Trophoblast cell (in vitro differentiated cells and primary cell): ENCODE results near the gene MAP2K7.
A peak's percentile ranks its signal among the peaks of the same experiment; 100 is the strongest.

Experiments used
- DNase-seq, 2 donors: peaks; one replicate each; pipeline ENCODE4 v3.0.0-alpha.2; 2016
- H2AFZ ChIP-seq: 2 replicates; pipeline ENCODE4 v1.6.1; 2013; ENCODE audit warnings: low read length, moderate library complexity, mild to moderate bottlenecking; ENCODE audit not compliant: insufficient read depth, poor library complexity
- H2AK5ac ChIP-seq: 2 replicates; pipeline ENCODE4 v1.6.1; 2013; ENCODE audit warnings: mild to moderate bottlenecking, low read length
- H2BK120ac ChIP-seq: 2 replicates; pipeline ENCODE4 v1.6.1; 2013; ENCODE audit warnings: low read length, mild to moderate bottlenecking, moderate library complexity; ENCODE audit not compliant: insufficient read depth, poor library complexity
- H2BK12ac ChIP-seq: 2 replicates; pipeline ENCODE4 v1.6.1; 2013; ENCODE audit warnings: mild to moderate bottlenecking, low read length, moderate library complexity
- H2BK5ac ChIP-seq: 2 replicates; pipeline ENCODE4 v1.6.1; 2013; ENCODE audit warnings: low read length, low read depth, moderate library complexity, mild to moderate bottlenecking; ENCODE audit not compliant: poor library complexity
- H3K14ac ChIP-seq: 2 replicates; pipeline ENCODE4 v1.6.1; 2013; ENCODE audit warnings: mild to moderate bottlenecking, low read length
- H3K18ac ChIP-seq: 2 replicates; pipeline ENCODE4 v1.6.1; 2013; ENCODE audit warnings: mild to moderate bottlenecking, low read length
- H3K23ac ChIP-seq: 2 replicates; pipeline ENCODE4 v1.6.1; 2013; ENCODE audit warnings: low read length
- H3K27ac ChIP-seq: 2 replicates; pipeline ENCODE4 v1.5.1; 2013; ENCODE audit warnings: low read depth, mild to moderate bottlenecking, inconsistent platforms, low read length, moderate library complexity
- H3K27me3 ChIP-seq: 2 replicates; pipeline ENCODE4 v1.6.1; 2013; ENCODE audit warnings: inconsistent platforms, mild to moderate bottlenecking, low read length, moderate library complexity; ENCODE audit not compliant: insufficient read depth
- H3K36me3 ChIP-seq, 2 experiments: 1 replicate in 1 of 2; 2 replicates in 1 of 2; pipeline ENCODE4 v1.6.1; 2013; ENCODE audit warnings: low read length in 2 of 2, mild to moderate bottlenecking in 2 of 2, moderate library complexity in 1 of 2; ENCODE audit not compliant: insufficient read depth in 2 of 2, control insufficient read depth in 1 of 2
- H3K4ac ChIP-seq: 2 replicates; pipeline ENCODE4 v1.6.1; 2013; ENCODE audit warnings: low read depth, mild to moderate bottlenecking, low read length, moderate library complexity
- H3K4me1 ChIP-seq, 2 experiments: 1 replicate in 1 of 2; 2 replicates in 1 of 2; pipeline ENCODE4 v1.6.1; 2013; ENCODE audit warnings: low read length in 2 of 2, mild to moderate bottlenecking in 2 of 2, moderate library complexity in 1 of 2; ENCODE audit not compliant: insufficient read depth in 2 of 2, control insufficient read depth in 1 of 2
- H3K4me2 ChIP-seq: 2 replicates; pipeline ENCODE4 v1.6.1; 2013; ENCODE audit warnings: inconsistent platforms, mild to moderate bottlenecking, low read length, moderate library complexity
- H3K4me3 ChIP-seq: 2 replicates; pipeline ENCODE4 v1.5.1; 2013; ENCODE audit warnings: mild to moderate bottlenecking, low read depth, low read length, inconsistent platforms
- H3K79me1 ChIP-seq: one replicate; pipeline ENCODE4 v1.6.1; 2013; ENCODE audit warnings: low read length
- H3K79me2 ChIP-seq: 2 replicates; pipeline ENCODE4 v1.6.1; 2013; ENCODE audit warnings: low read length, mild to moderate bottlenecking; ENCODE audit not compliant: control insufficient read depth, insufficient read depth, poor library complexity
- H3K9ac ChIP-seq: 2 replicates; pipeline ENCODE4 v1.6.1; 2013; ENCODE audit warnings: mild to moderate bottlenecking, low read length
- H3K9me3 ChIP-seq: 2 replicates; pipeline ENCODE4 v1.6.1; 2013; ENCODE audit warnings: low read depth, mild to moderate bottlenecking, control low read depth, inconsistent platforms, low read length; ENCODE audit not compliant: insufficient read depth
- H4K12ac ChIP-seq: 2 replicates; pipeline ENCODE4 v1.6.1; 2013; ENCODE audit warnings: low read depth, mild to moderate bottlenecking, low read length, moderate library complexity
- H4K8ac ChIP-seq: 2 replicates; pipeline ENCODE4 v1.6.1; 2013; ENCODE audit warnings: low read depth, mild to moderate bottlenecking, low read length, moderate library complexity
- H4K91ac ChIP-seq: one replicate; pipeline ENCODE4 v1.6.1; 2013; ENCODE audit warnings: low read depth, mild to moderate bottlenecking, low read length, moderate library complexity
- WGBS: extraction: QIAGEN DNeasy Blood & Tissue Kit; methylation state at CpG from one replicate; pipeline ENCODE4 v1.1.7; 2013; ENCODE audit warnings: missing lambda C conversion rate; ENCODE audit not compliant: insufficient read length, insufficient coverage; ENCODE audit errors: extremely low coverage; 5-methylcytosine and 5-hydroxymethylcytosine counted together

Gene MAP2K7

DNA sequence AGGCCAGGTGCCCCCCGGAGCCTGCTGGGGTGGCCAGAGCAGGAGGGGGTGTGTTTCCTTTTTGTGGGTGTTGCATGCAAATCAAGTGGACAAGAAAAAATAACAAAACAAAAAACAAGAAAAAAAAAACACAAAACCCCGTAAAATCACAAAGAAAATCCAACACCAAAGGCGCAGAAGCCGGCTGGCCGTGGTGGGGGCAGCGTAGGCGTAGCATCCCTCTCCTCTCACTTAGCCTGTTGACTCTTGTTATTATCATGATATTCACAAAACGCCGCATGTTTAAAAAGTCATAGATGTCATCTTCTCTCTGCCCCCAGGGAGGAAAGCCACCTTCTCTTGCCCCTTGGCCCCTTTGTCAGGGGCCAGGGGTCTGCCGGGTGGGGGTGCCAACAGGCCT is 10.0 kb downstream of the MAP2K7 start:
- Histone ChIP-seq H2AFZ (no peak overlapping the region), H3K4me3 (no peak overlapping the region)
- no CpG with 5 or more reads among the region's 10 CpGs for WGBS

GRCh38 chr19:7914099-7914498 is 10.4 kb downstream of the MAP2K7 start:
- Histone ChIP-seq H3K4me2 (no peak overlapping the region), H4K91ac (no peak overlapping the region), H3K4me1 (peaks cover 11 to 14% of the 10 kb centered on the region in 2 experiments), H3K4ac (no peak overlapping the region), H4K8ac (no peak overlapping the region), H2AK5ac (no peak overlapping the region), H3K4me3 (no peak overlapping the region), H3K23ac (no peak overlapping the region), H3K27me3 (peaks cover 31% of the 10 kb centered on the region), H3K36me3 (peaks cover 35 to 39% of the 10 kb centered on the region in 2 experiments), H3K79me2 (no peaks in the 10 kb centered on the region), H3K27ac (no peak overlapping the region), H2AFZ (no peak overlapping the region), H3K9ac (no peak overlapping the region), H2BK120ac (no peak overlapping the region), H4K12ac (no peak overlapping the region), H3K9me3 (peaks cover 7% of the 10 kb centered on the region), H2BK5ac (no peak overlapping the region), H3K14ac (no peak overlapping the region), H2BK12ac (no peak overlapping the region), H3K18ac (no peak overlapping the region), H3K79me1 (no peaks in the 10 kb centered on the region)
- WGBS = no CpG with 5 or more reads among the region's 12 CpGs
- DNase-seq = no peak

More for the DNA sequence above, 10.0 kb downstream of the MAP2K7 start:
- H3K23ac ChIP-seq = no peak overlapping the region
- no peak overlapping the region for H3K14ac ChIP-seq
- peaks cover 6% of the 10 kb centered on the region for H3K9me3 ChIP-seq
- H2BK12ac ChIP-seq = no peak overlapping the region
- no peaks in the 10 kb centered on the region for H3K79me2 ChIP-seq
- H3K9ac ChIP-seq = no peak overlapping the region
- peaks cover 11 to 14% of the 10 kb centered on the region in 2 experiments for H3K4me1 ChIP-seq
- H3K79me1 ChIP-seq = no peaks in the 10 kb centered on the region
- no peak overlapping the region for H2AK5ac ChIP-seq
- H4K8ac ChIP-seq = no peak overlapping the region
- no peak overlapping the region for H3K4me2 ChIP-seq
- H2BK5ac ChIP-seq = no peak overlapping the region
- H4K91ac ChIP-seq = no peak overlapping the region
- no peak overlapping the region for H3K4ac ChIP-seq
- H3K27ac ChIP-seq = no peak overlapping the region
- no peak for DNase-seq
- H3K27me3 ChIP-seq = peaks cover 31% of the 10 kb centered on the region
- no peak overlapping the region for H2BK120ac ChIP-seq
- H3K36me3 ChIP-seq = peaks cover 36 to 41% of the 10 kb centered on the region in 2 experiments
- no peak overlapping the region for H3K18ac ChIP-seq
- no peak overlapping the region for H4K12ac ChIP-seq

GRCh38 chr19:7914598-7915045 is 10.9 kb downstream of the MAP2K7 start, which contains the start of gene TGFBR3L:
Gene TGFBR3L (plus strand): TSS chr19:7914830.
- H2AK5ac ChIP-seq = no peak within 1 kb of the TSS
- H3K18ac ChIP-seq = no peak within 1 kb of the TSS
- DNase-seq = no peak
- peaks cover 7% of the 10 kb centered on the region for H3K9me3 ChIP-seq
- peaks cover 31% of the 10 kb centered on the region for H3K27me3 ChIP-seq
- H3K79me2 ChIP-seq = no peaks in the 10 kb centered on the region
- H3K27ac ChIP-seq = no peak within 1 kb of the TSS
- H2BK5ac ChIP-seq = no peak within 1 kb of the TSS
- H2AFZ ChIP-seq = no peak within 1 kb of the TSS
- H3K14ac ChIP-seq = no peak within 1 kb of the TSS
- H3K4me1 ChIP-seq = peaks cover 13 to 16% of the 10 kb centered on the region in 2 experiments
- no peaks in the 10 kb centered on the region for H3K79me1 ChIP-seq
- no peak within 1 kb of the TSS for H2BK12ac ChIP-seq
- no peak within 1 kb of the TSS for H3K9ac ChIP-seq
- H4K8ac ChIP-seq = no peak within 1 kb of the TSS
- no peak within 1 kb of the TSS for H3K23ac ChIP-seq
- peak within 1 kb of the TSS; percentile 31 for H3K4me3 ChIP-seq
- no peak within 1 kb of the TSS for H3K4me2 ChIP-seq
- WGBS = no CpG with 5 or more reads among the region's 12 CpGs
- no peak within 1 kb of the TSS for H4K91ac ChIP-seq
- H3K4ac ChIP-seq = no peak within 1 kb of the TSS
- H2BK120ac ChIP-seq = no peak within 1 kb of the TSS
- no peak within 1 kb of the TSS for H4K12ac ChIP-seq
- peaks cover 30 to 35% of the 10 kb centered on the region in 2 experiments for H3K36me3 ChIP-seq

- no CpG with 5 or more reads among the region's 24 CpGs for WGBS
- Histone ChIP-seq H3K14ac (no peak overlapping the region), H3K4me2 (peak overlapping the region; percentile 52), H3K4me1 (peaks cover 16 to 19% of the 10 kb centered on the region in 2 experiments), H2AFZ (no peak overlapping the region), H2BK120ac (no peak overlapping the region), H3K9ac (no peak overlapping the region), H4K12ac (no peak overlapping the region), H4K8ac (no peak overlapping the region), H3K9me3 (peaks cover 7% of the 10 kb centered on the region), H3K18ac (no peak overlapping the region), H3K79me2 (peaks cover 2% of the 10 kb centered on the region), H3K27ac (no peak overlapping the region), H2BK12ac (no peak overlapping the region), H3K79me1 (peaks cover 2% of the 10 kb centered on the region), H3K23ac (no peak overlapping the region), H3K4ac (no peak overlapping the region), H4K91ac (no peak overlapping the region), H3K36me3 (peaks cover 22 to 28% of the 10 kb centered on the region in 2 experiments), H3K4me3 (no peak overlapping the region), H3K27me3 (peaks cover 31% of the 10 kb centered on the region), H2AK5ac (no peak overlapping the region), H2BK5ac (no peak overlapping the region)
- DNase-seq = no peak
Measured at GRCh38 chr19:7915250-7916102, 11.8 kb downstream of the MAP2K7 start.
